Measurements from ENCODE around the gene POU2F3.

POU2F3 gene

GRCh38 chr11:120318906-120319305, 79.0 kb downstream of the POU2F3 start:
- no peak for DNase-seq (ENCODE audit: low spot score)

DNA sequence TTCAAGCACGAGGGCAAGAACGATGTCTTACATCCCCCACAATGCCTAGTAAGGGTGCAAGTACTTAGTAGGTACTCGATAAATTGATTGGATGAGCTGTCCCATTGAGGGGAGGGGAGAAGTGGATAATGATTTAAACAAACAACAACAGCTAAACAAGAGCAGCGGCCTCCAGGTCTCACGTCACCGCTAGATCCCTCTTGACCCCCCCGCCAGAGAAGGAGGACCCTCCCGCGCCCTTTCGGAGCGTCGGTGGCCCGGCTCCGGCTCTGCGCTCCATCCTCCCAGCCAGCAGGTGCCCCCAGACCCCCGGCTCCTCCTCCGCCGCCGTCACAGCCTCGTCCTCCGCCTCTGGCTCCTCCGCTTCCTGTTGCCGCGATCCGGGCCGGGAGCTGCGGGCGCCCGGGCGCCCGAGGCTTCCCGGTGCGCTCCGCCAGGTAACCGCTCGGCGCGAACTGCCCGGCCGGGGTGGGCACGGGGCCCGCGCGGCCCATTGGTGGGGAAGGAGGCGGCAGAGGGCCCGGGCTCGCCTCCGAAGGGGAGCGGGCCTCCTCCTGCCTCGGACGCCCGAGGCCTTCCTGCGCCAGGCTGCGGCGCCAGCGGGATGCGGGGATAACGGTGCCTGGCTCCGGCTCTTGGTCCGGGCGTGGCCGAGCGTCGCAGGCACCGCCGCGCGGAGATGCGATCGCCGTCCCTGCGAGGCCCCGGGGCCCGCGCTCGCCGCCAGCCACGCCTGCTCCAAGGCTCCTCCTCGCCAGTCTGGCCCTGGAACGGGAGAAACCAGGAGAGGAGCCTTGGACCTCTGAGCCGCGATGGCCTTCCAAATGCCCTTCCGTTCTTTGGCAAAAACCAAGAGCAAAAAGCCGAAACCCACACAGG, 85.2 kb downstream of the POU2F3 start, which contains the start of gene TLCD5:
TLCD5 (plus strand) TSS at position 368 of the 879 bp plus-strand sequence. CDS start 2,143 bp downstream, outside the sequence.
- no peak for DNase-seq (ENCODE audit: low spot score)

GRCh38 chr11:120326228-120326627, 86.3 kb downstream of the POU2F3 start:
- no peak for DNase-seq (ENCODE audit: low spot score)

GRCh38 chr11:120326845-120327281, 86.9 kb downstream of the POU2F3 start:
- no peak for DNase-seq (ENCODE audit: low spot score)

GRCh38 chr11:120327311-120327710, 87.4 kb downstream of the POU2F3 start:
- DNase-seq (ENCODE audit: low spot score) = no peak

GRCh38 chr11:120329556-120329955, 89.6 kb downstream of the POU2F3 start:
- DNase-seq (ENCODE audit: low spot score) = no peak

DNA sequence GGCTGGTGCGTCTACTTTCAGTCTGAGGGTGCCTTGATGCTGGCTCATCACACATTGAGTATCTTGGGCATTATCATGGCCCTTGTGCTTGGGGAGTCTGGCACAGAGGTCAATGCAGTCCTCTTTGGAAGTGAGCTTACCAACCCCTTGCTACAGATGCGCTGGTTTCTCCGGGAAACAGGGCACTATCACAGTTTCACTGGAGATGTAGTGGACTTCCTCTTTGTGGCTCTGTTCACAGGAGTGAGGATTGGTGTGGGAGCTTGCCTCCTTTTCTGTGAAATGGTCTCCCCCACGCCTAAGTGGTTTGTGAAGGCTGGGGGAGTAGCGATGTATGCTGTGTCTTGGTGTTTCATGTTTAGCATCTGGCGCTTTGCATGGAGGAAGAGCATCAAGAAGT, 90.1 kb downstream of the POU2F3 start:
- DNase-seq (ENCODE audit: low spot score) = no peak

GRCh38 chr11:120331301-120331996, 91.5 kb downstream of the POU2F3 start:
- no peak for DNase-seq (ENCODE audit: low spot score)

- no peak for DNase-seq (ENCODE audit: low spot score)
Measured at GRCh38 chr11:120332822-120333716, 93.1 kb downstream of the POU2F3 start.

GRCh38 chr11:120333801-120334200, 93.9 kb downstream of the POU2F3 start:
- DNase-seq (ENCODE audit: low spot score) = no peak

DNA sequence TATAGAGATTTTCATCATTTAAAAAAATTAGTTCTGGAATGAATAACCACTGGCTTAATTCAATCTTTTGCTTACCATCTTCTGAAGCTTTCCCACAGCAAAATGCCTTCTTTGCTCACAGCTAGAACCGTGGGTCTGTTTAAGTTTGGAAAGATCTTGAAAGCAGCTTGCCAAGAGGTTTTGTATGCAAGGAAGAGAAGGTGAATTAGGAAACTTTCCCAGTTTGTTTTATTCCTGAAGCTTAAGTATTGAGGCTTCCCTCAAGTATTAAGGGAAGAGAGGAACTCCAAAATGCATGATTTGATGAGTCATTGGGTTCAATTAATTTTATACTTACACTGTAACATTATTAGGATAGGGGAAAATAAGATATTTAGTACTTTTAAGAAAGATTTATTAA, 94.4 kb downstream of the POU2F3 start:
- no peak for DNase-seq (ENCODE audit: low spot score)

DNA sequence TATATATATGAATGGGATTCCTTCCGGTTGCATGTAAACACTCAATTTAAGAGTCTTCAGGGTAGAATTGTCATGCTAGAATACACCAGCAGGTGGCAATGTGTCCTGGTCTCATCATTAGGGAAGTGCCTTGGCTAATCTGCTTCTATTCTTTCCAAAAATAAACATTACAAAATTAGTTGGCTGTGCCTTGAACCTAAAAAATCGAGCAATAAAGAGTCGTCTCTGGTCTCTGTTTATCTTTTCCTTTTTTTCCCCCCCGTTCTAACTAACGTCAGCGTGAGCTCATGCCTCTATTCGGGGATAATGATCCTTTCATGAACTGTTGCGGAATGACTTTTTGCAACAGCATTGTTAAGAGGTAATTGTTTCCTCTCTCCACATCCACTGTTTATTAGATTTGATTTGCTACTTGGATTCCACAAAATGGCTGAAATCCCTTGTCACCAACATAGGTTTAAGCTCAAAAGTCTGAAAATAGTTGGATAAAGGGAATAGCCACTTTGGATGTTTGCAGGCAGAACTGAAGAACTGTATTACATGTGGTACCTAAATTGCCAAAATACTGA, 95.0 kb downstream of the POU2F3 start:
- DNase-seq (ENCODE audit: low spot score) = no peak

DNA sequence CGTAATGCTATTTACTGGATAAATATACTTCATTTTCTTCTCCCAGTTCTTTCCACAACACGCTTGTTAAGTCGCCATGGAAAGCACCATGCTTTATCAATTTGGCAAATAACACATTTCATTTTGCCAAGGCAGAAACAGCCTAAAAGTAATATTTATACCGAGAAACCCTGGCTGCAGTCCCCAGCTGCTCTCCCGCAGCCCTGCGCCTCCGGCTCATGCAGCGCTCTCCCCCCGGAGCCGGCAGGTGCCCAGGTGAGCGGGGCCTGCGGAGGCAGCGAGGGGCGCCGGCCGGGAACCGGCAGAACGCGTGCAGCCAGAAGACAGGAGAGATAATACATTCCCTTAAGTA, 95.6 kb downstream of the POU2F3 start:
- DNase-seq (ENCODE audit: low spot score) = no peak

DNA sequence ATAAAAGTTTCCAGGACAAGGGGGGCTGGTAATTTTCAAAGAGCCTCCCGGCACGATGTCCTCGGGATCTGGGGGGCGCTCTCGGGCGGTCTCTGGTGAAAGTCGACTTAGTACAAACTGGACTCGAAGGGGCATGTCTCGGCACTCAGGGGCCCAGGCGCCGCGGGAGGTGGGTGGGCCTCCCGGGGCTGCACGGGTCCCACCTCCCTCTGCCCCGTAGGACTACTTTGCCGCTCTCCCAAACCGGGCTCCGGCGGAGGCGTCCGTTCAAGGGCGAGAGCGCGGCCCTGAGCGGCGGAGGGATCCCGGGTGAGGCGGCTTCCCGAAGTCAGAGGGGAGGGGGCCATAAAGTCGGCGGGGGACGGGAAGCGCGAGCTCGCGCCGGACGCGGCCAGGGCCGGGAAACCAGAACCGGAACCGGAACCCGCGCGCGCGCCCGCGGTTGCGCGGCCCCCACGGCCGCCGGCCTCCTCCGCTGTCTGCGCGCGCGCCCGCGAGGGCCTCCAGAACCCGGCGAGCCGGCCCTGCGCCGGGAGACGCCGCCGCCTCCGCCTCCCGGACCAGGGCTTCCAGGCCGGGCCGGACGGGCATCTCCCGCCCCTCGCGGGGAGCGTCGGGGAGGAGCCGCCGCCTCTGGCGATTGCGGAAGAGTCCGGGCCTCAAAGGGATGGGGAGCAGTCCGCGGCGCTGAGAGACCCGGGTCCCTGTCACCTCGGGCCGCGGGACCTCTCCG, 96.1 kb downstream of the POU2F3 start, which contains the start of gene ARHGEF12:
ARHGEF12 (plus strand) TSS at position 506 of the 733 bp plus-strand sequence. CDS start 831 bp downstream, outside the sequence.
- no peak for DNase-seq (ENCODE audit: low spot score)

GRCh38 chr11:120336641-120337354, 96.9 kb downstream of the POU2F3 start:
- DNase-seq (ENCODE audit: low spot score) = no peak

DNA sequence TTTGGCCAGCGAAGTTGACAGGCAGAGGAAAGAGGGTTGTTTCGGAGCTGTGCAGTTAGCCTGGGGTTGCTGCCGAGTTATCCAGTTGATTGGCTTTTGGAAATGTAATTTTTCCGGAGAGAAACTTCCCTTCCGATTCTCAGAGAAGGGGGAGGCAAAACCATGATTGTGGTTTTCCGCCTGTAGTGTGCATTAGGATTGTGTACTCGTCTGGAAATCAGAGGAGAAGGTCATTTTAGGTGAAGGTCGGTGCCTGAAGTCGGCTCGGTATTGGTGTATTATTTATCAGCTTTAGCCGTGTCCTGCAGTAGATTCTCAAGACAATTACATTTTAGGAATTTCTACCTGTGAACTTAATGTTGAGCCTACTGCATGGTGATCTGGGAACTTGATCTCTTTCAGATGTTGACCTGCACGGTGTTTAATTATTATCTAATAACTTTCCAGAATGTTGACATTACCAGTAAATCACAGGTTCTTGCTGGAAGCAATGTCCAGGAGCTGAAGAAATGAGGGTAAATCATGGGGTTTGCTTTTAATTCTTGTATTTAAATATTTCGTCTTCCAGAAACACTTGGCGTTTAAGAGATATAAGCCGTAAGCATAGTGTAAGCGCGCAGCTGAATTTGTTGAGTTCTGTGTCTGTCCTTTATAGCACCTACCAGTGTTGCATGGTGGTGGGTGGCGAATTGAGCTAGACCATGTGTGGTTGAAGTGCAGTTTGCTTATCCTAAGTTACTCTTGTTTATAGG, 97.6 kb downstream of the POU2F3 start:
- no peak for DNase-seq (ENCODE audit: low spot score)

DNA sequence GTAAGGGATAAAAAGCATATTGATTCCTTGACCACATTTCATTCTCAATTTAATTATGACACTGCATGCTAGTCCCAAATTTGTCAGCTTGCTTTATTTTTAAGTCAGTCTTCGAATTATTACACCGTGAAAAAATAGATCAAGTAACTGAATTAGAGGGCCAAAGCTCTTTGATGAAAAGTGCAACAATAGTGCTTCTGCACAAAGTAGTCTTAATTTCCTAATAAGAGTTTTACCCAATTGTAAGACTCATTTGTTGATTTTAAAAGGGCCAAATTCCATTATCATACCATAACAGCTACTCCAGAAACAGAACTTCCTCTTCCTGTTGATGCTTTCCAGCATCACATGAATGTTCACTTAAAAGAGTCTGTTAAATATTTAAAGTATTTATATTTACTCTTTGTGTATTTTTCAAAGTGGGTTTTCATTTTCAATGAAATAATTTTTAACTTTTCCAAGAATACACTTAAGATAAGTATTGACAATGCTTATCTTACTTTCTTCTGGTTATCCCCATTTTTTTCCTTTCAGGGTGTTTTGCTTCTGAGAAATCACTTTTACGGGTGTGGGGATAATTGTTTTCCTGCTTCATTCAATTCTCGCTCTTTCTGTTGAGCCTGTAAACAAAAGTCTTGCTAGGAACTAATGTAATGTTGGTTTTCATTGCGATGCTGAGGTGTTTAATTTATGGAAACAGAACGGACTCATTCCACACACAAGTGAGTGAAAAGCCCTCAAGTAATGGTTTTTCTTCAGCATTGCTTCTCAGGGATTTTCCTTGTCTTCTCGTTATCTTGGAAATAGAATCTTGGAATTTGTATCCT, 98.4 kb downstream of the POU2F3 start:
- DNase-seq (ENCODE audit: low spot score) = no peak

DNA sequence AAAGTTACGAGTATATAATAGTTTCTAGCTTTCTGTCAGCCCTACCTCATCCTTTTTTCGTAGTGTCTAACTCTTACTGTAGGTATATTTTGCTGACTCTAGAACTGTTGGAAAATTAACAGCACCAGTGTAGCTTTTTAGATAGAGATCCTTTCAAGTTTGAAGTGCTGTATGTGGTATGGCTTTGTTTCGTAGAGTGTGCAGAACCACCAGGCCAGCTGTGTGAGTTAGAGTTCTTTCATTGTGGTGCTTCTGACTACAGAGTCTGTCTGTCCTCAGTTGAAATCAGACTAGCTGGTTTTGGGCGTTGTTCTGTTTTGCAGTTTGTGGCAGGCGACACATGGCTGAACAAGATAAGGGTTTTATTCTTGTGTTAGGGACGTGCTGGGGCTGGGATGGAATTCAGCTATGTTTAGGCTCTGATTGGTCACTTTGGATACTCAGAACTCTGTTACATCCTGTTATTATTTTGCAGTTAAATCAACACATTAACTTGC, 99.5 kb downstream of the POU2F3 start:
- no peak for DNase-seq (ENCODE audit: low spot score)

GRCh38 chr11:120340529-120340928, 100.6 kb downstream of the POU2F3 start:
- DNase-seq (ENCODE audit: low spot score) = no peak

All from HuH-7 (cell line).